H9 (cell line): ENCODE results near the gene MYH9. TPM values are rescaled to one million over a fixed set of nuclear protein-coding genes. Genes with fewer than 3 reads are reported as not detected.

Experiments
- DNase-seq: peaks from one replicate; pipeline ENCODE4 v3.0.0-alpha.2; 2017
- H2AFZ ChIP-seq: one replicate; pipeline ENCODE4 v1.6.1; 2013; ENCODE audit warnings: mild to moderate bottlenecking, low read length, control low read depth, moderate library complexity
- H2AK5ac ChIP-seq: 2 replicates; pipeline ENCODE4 v1.6.1; 2013; ENCODE audit warnings: low read length, control low read depth, mixed read lengths; ENCODE audit not compliant: insufficient read length
- H2BK120ac ChIP-seq: one replicate; pipeline ENCODE4 v1.6.1; 2013; ENCODE audit warnings: low read depth, mild to moderate bottlenecking, low read length, control low read depth, inconsistent platforms; ENCODE audit not compliant: poor library complexity, severe bottlenecking
- H2BK12ac ChIP-seq: 2 replicates; pipeline ENCODE4 v1.6.1; 2013; ENCODE audit warnings: low read length, control low read depth, mixed read lengths, low read depth; ENCODE audit not compliant: insufficient read length
- H2BK15ac ChIP-seq: 2 replicates; pipeline ENCODE4 v1.6.1; 2013; ENCODE audit warnings: low read depth, low read length, control low read depth
- H2BK20ac ChIP-seq: one replicate; pipeline ENCODE4 v1.6.1; 2013; ENCODE audit warnings: low read depth, mild to moderate bottlenecking, low read length, control low read depth, inconsistent platforms; ENCODE audit not compliant: poor library complexity, severe bottlenecking
- H2BK5ac ChIP-seq: 2 replicates; pipeline ENCODE4 v1.6.1; 2013; ENCODE audit warnings: low read length, control low read depth, mixed read lengths; ENCODE audit not compliant: insufficient read length
- H3K14ac ChIP-seq: 2 replicates; pipeline ENCODE4 v1.6.1; 2013; ENCODE audit warnings: low read length, control low read depth; ENCODE audit not compliant: insufficient read depth
- H3K18ac ChIP-seq: 2 replicates; pipeline ENCODE4 v1.6.1; 2013; ENCODE audit warnings: low read depth, mild to moderate bottlenecking, mixed read lengths, low read length, control low read depth; ENCODE audit not compliant: insufficient read length
- H3K23ac ChIP-seq: 2 replicates; pipeline ENCODE4 v1.6.1; 2013; ENCODE audit warnings: low read length, control low read depth, mixed read lengths, low read depth; ENCODE audit not compliant: insufficient read length
- H3K23me2 ChIP-seq: 2 replicates; pipeline ENCODE4 v1.6.1; 2013; ENCODE audit warnings: low read depth, mild to moderate bottlenecking, mixed read lengths, low read length, control low read depth; ENCODE audit not compliant: insufficient read length, poor library complexity, severe bottlenecking
- H3K27ac ChIP-seq: 2 replicates; pipeline ENCODE4 v1.5.1; 2013; ENCODE audit warnings: low read length, control low read depth, mixed read lengths, low read depth; ENCODE audit not compliant: insufficient read length
- H3K27me3 ChIP-seq: 2 replicates; pipeline ENCODE4 v1.6.1; 2013; ENCODE audit warnings: low read length, control low read depth, inconsistent platforms; ENCODE audit not compliant: insufficient read depth
- H3K4ac ChIP-seq: 2 replicates; pipeline ENCODE4 v1.6.1; 2013; ENCODE audit warnings: low read depth, mild to moderate bottlenecking, control low read depth, inconsistent platforms, low read length, moderate library complexity
- H3K4me1 ChIP-seq: 2 replicates; pipeline ENCODE4 v1.6.1; 2013; ENCODE audit warnings: low read length, control low read depth, inconsistent platforms; ENCODE audit not compliant: insufficient read depth
- H3K4me2 ChIP-seq: 2 replicates; pipeline ENCODE4 v1.6.1; 2013; ENCODE audit warnings: low read length, control low read depth, mixed read lengths; ENCODE audit not compliant: insufficient read length, insufficient read depth
- H3K56ac ChIP-seq: 2 replicates; pipeline ENCODE4 v1.6.1; 2013; ENCODE audit warnings: low read depth, mild to moderate bottlenecking, mixed read lengths, low read length, control low read depth; ENCODE audit not compliant: insufficient read length
- H3K79me1 ChIP-seq: 2 replicates; pipeline ENCODE4 v1.6.1; 2013; ENCODE audit warnings: low read depth, mild to moderate bottlenecking, moderate library complexity, low read length, control low read depth, inconsistent platforms; ENCODE audit not compliant: insufficient read depth, poor library complexity, severe bottlenecking
- H3K79me2 ChIP-seq: 2 replicates; pipeline ENCODE4 v1.6.1; 2013; ENCODE audit warnings: low read length, control low read depth, inconsistent platforms; ENCODE audit not compliant: insufficient read depth
- H3K9ac ChIP-seq: 2 replicates; pipeline ENCODE4 v1.6.1; 2013; ENCODE audit warnings: low read length, control low read depth, mixed read lengths; ENCODE audit not compliant: insufficient read length; ENCODE audit errors: extremely low read depth
- H3K9me3 ChIP-seq: one replicate; pipeline ENCODE4 v1.6.1; 2013; ENCODE audit warnings: low read depth, low read length, inconsistent platforms; ENCODE audit not compliant: control insufficient read depth
- H3T11ph ChIP-seq: one replicate; pipeline ENCODE4 v1.6.1; 2013; ENCODE audit warnings: mild to moderate bottlenecking, low read length, control low read depth, inconsistent platforms
- H4K20me1 ChIP-seq: one replicate; pipeline ENCODE4 v1.6.1; 2013; ENCODE audit not compliant: control insufficient read depth, insufficient read length, insufficient read depth
- H4K5ac ChIP-seq: 2 replicates; pipeline ENCODE4 v1.6.1; 2013; ENCODE audit warnings: low read depth, mild to moderate bottlenecking, mixed read lengths, low read length, control low read depth; ENCODE audit not compliant: insufficient read length
- H4K8ac ChIP-seq: replicated peaks from 2 replicates; pipeline ENCODE4 v1.6.1; 2013; ENCODE audit warnings: low read length, control low read depth, mixed read lengths, low read depth; ENCODE audit not compliant: insufficient read length
- H4K91ac ChIP-seq: 2 replicates; pipeline ENCODE4 v1.6.1; 2013; ENCODE audit warnings: low read depth, mild to moderate bottlenecking, moderate library complexity, mixed read lengths, low read length, control low read depth; ENCODE audit not compliant: insufficient read length
- H3K27ac Mint-ChIP-seq, 3 experiments: 2 replicates in 2 of 3; 3 replicates in 1 of 3; pipeline ENCODE4 v1.8.0; 2020 to 2021; ENCODE audit warnings: mixed read lengths in 3 of 3, mild to moderate bottlenecking in 1 of 3, moderate library complexity in 1 of 3
- H3K27me3 Mint-ChIP-seq: 2 replicates; pipeline ENCODE4 v1.8.0; 2021; ENCODE audit warnings: low read depth, mild to moderate bottlenecking, moderate library complexity, mixed read lengths
- H3K36me3 Mint-ChIP-seq, 3 experiments: 2 replicates in 2 of 3; 3 replicates in 1 of 3; pipeline ENCODE4 v1.8.0; 2020 to 2021; ENCODE audit warnings: low read depth in 3 of 3, mixed read lengths in 3 of 3; ENCODE audit not compliant: insufficient read depth in 1 of 3
- H3K4me1 Mint-ChIP-seq, 2 experiments: 2 replicates each; pipeline ENCODE4 v1.8.0; 2020; ENCODE audit warnings: mixed read lengths in 2 of 2
- H3K4me3 Mint-ChIP-seq, 2 experiments: 2 replicates in 1 of 2; 3 replicates in 1 of 2; pipeline ENCODE4 v1.8.0; 2020 to 2021; ENCODE audit warnings: mild to moderate bottlenecking in 2 of 2, mixed read lengths in 2 of 2, moderate library complexity in 1 of 2
- H3K9me3 Mint-ChIP-seq, 2 experiments: 2 replicates in 1 of 2; 3 replicates in 1 of 2; pipeline ENCODE4 v1.8.0; 2020; ENCODE audit warnings: mild to moderate bottlenecking in 2 of 2, mixed read lengths in 2 of 2, moderate library complexity in 1 of 2
- WGBS: extraction: QIAGEN DNeasy Blood & Tissue Kit; methylation state at CpG from one replicate; pipeline ENCODE4 v1.1.7; 2013; ENCODE audit warnings: missing lambda C conversion rate, low lambda C conversion rate, mixed read lengths; ENCODE audit not compliant: insufficient read length; ENCODE audit errors: extremely low coverage; 5-methylcytosine and 5-hydroxymethylcytosine counted together
- total RNA-seq: library from RNA; stranded (reverse); gene quantifications from 2 replicates; pipeline ENCODE4 v1.2.1, GENCODE V29; 2021
- TF ChIP-seq, protein P1 (sequence below): fragments of 200-600 bp; sonication (generic); conservative IDR thresholded peaks from 3 replicates; pipeline ENCODE4 v1.8.0; 2021; ENCODE audit warnings: antibody characterized with exemption, mild to moderate bottlenecking

Gene MYH9
- total RNA-seq, 1 experiment from 2014 or later, result 266 TPM

DNA sequence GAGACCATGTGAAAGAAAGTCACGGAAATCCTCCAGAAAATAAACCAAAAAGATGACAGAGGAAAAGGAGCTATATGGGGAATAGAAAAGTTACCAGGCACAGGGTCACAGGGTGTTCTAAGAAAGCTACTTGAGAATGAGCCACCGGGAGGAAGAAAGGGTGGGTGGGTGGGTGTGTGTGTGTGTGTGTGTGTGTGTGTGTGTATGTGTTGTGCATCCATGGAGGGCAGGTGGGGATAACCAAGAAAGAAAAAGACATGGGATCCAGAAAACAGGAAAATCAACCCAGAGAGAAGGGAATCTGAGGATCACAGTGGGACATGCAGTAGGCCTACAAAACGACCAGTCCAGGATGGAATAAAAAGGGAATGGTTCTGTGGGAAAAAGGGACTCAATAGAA, 152.2 kb downstream of the MYH9 start:
- Histone ChIP-seq H2AK5ac (no peak overlapping the region), H2BK15ac (no peak overlapping the region), H2BK20ac (no peak overlapping the region), H2AFZ (no peak overlapping the region), H3T11ph (no peak overlapping the region), H2BK5ac (no peak overlapping the region), H3K27ac (no peak overlapping the region), H2BK120ac (no peak overlapping the region), H3K27me3 (no peaks in the 10 kb centered on the region), H2BK12ac (no peak overlapping the region), H3K23me2 (peaks cover 9% of the 10 kb centered on the region), H3K79me1 (no peaks in the 10 kb centered on the region), H3K9me3 (no peaks in the 10 kb centered on the region), H3K4ac (no peak overlapping the region), H4K91ac (no peak overlapping the region), H3K9ac (no peak overlapping the region), H3K23ac (no peak overlapping the region), H3K18ac (no peak overlapping the region), H4K20me1 (no peaks in the 10 kb centered on the region), H3K4me2 (no peak overlapping the region), H3K4me1 (no peaks in the 10 kb centered on the region), H4K8ac (no peak overlapping the region), H4K5ac (no peak overlapping the region), H3K14ac (no peak overlapping the region), H3K56ac (no peak overlapping the region), H3K79me2 (no peaks in the 10 kb centered on the region; the same call in 1 of the 2 replicates)
- TF ChIP-seq, protein P1, sequence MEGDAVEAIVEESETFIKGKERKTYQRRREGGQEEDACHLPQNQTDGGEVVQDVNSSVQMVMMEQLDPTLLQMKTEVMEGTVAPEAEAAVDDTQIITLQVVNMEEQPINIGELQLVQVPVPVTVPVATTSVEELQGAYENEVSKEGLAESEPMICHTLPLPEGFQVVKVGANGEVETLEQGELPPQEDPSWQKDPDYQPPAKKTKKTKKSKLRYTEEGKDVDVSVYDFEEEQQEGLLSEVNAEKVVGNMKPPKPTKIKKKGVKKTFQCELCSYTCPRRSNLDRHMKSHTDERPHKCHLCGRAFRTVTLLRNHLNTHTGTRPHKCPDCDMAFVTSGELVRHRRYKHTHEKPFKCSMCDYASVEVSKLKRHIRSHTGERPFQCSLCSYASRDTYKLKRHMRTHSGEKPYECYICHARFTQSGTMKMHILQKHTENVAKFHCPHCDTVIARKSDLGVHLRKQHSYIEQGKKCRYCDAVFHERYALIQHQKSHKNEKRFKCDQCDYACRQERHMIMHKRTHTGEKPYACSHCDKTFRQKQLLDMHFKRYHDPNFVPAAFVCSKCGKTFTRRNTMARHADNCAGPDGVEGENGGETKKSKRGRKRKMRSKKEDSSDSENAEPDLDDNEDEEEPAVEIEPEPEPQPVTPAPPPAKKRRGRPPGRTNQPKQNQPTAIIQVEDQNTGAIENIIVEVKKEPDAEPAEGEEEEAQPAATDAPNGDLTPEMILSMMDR, result no peak
- DNase-seq, result no peak
- WGBS, result no CpG with 5 or more reads among the region's 3 CpGs
- H3K27ac Mint-ChIP-seq, result no peak overlapping the region
- H3K36me3 Mint-ChIP-seq, result peaks cover 10 to 40% (median 25%) of the 10 kb centered on the region in 3 experiments
- H3K4me1 Mint-ChIP-seq, result peaks cover 35% of the 10 kb centered on the region in 2 experiments
- H3K9me3 Mint-ChIP-seq, result no peaks in the 10 kb centered on the region; a peak in 2 of 5 replicates
- H3K27me3 Mint-ChIP-seq, result no peaks in the 10 kb centered on the region
- H3K4me3 Mint-ChIP-seq, result no peak overlapping the region
